GM21717 (cell line): ENCODE measurements around the gene NEUROG2.
A peak's percentile ranks its signal among the peaks of the same experiment; 100 is the strongest.

Experiments
- ATAC-seq: cut with Tn5 transposase; IDR thresholded peaks from one replicate; pipeline ENCODE4 v1.9.1; 2021; ENCODE audit warnings: mild to moderate bottlenecking, moderate library complexity; ENCODE audit not compliant: unreplicated experiment

The NEUROG2 gene

GRCh38 chr4:112521123-112522023 lies 5.4 kb upstream of the NEUROG2 start:
- peak; percentile 21 for ATAC-seq

- no peak for ATAC-seq
These were observed 4.7 kb upstream of the NEUROG2 start for GRCh38 chr4:112520598-112521122.

DNA sequence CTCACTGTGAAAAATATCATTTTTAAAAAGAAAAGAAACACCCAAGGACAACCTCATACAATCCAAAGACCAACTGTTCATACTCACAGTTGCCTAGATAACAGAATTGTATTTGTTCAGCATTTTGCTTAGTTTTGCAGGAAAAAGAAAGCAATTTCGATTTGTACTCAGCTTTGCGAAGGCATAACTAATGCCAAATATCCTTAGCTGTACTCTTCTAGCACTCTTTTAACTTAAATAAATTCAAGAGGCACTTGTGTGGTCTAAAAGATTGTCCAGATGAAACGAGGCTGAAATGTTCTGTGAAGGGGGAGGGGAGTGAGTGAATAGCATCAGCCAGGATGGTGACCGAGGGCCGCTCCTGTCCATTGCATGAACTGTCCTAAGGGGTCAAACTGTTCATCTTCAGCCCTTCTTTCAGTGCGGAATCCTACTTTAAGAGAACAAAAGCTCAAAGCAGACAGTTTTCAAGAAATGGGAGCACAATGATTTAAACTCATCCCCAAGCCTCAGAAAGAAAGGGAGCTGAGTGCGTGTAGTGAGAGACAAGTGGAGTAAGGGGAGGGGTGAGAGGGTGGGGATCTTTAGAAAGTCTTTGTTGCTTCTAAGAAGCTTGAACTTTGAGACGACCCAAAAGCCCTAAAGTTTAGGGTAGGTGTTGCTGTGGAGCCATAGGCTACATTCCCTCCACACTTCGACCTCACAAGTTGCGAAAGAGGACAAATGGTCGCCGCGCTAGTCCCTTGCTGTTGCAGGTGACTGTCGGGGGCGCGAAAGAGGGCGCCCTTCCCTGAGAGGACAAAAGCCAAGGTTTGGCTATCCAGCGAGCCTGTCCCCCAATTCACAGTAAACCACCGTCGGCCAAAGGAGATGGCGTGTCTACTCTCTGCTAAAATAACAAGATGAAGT lies 4.0 kb upstream of the NEUROG2 start:
- no peak for ATAC-seq

DNA sequence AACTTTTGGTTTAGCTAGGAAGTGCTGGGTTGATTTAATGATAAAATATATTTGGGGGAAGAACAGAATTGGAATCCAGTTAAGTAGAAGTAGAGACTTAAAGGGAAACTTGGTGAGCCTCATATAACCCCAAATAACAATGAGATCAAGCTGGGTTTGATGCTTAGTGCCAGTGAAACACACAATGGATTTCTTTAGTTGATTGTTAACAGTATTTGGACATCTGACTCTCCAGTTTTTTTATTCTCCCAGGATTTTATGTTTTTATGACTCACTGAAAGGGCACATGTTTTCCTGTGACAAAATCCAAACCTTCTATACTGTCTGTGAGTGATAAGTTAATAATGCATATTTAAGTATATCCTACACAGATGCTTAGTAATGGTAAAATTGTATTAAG lies 2.7 kb upstream of the NEUROG2 start:
- no peak for ATAC-seq

DNA sequence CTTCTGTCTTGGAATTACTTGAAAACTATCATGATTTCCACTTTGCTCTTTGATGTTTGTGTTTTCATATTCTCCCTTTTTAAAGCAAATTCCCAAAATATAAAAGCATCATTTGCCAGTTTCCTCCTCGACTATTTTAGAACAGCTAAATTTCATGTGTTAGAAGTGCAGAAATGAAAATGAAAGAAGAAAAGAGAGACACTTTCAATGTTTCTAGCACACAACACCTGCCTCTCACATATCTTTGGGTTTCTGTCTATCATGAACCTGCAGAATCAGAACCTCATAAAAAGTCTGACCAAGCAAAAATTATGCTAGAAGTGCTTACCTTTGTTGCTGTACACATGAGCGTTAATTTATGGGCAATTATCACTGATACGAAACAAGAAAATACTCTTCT lies 1.9 kb upstream of the NEUROG2 start:
- no peak for ATAC-seq

DNA sequence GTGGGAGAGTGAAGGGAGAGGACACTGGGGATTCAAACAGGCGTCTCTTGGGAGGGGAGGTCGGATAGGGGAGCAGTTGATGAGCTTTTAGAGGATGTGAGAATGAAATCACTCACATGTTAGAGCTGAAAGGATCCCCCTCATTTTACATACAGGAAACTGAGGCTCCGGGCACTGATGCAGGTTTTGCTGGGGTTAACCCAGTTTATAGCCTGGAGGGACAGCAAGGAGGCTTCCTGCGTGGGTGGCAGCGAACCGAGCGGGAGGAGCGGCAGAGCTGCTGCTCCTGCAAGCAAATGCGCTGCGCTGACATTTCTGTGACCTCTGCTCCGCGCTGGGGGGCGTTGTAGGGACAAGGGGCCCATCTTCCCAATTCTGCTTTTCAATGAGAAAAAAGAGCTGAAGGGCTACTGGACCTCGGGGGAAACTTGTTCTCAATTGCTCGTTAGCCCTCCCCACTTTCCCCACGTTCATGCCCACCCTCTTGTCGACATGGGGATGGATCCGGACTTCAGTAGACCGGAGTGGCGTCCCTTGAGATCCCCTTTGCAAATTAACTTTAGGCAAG lies 1.2 kb upstream of the NEUROG2 start:
- peak; percentile 25 for ATAC-seq

- peak; percentile 15 for ATAC-seq
These were observed 589 bp upstream of the NEUROG2 start for GRCh38 chr4:112516471-112517066.

GRCh38 chr4:112515198-112516065 lies 548 bp downstream of the NEUROG2 start:
- peak; percentile 47 for ATAC-seq

DNA sequence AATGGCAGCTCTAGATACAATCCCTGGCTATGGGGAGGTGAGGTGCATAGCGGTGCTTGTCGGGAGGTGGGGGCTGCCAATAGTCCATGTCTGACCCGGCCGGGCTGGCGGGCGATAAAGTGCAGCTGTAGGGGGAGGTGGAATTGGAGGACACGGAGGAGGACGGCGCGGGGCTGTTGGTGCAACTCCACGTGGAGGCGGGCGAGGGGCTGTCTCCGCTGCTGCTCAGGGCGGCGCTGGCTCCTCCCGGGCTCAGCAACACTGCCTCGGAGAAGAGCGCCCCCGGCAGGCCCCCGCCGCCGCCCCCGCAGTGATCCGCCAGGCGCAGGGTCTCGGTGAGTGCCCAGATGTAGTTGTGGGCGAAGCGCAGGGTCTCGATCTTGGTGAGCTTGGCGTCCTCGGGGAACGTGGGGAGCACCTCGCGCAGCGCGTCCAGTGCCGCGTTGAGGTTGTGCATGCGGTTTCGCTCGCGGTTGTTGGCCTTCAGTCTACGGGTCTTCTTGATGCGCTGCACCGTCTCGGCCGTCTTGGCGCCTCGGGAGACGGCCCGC lies 1.3 kb downstream of the NEUROG2 start:
- peak; percentile 17 for ATAC-seq

DNA sequence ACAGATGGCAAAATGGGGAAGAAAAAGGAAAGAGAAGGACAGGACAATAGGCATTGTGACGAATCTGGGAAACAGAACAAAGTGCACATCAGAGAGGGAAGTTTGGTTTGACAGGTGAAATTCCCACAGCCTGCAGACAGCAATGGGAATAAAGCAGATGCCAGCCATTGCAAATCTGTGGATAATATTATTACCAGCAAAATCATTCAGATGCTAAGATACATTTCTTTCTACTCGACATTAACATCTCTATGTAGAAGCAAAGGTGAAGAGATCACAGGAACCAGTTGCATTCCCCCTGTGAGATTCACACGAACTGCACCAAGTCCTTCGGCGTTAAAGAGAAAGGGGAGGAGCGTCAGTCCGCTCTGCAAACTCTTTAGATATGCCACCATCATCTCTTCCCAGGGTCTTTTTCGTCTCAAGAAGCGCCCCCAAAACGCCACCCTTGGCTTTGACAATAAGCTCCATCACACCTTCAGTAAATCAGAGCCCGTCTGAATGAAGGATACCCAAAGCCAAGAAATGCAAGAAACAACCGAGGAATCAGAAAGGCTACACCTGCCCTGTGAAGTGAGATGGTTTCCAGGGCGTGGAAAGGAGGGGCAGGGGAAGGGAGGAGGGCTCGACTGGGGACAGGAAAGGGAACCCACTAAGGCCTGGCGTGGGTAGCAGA lies 1.9 kb downstream of the NEUROG2 start:
- ATAC-seq, result peak; percentile 6

DNA sequence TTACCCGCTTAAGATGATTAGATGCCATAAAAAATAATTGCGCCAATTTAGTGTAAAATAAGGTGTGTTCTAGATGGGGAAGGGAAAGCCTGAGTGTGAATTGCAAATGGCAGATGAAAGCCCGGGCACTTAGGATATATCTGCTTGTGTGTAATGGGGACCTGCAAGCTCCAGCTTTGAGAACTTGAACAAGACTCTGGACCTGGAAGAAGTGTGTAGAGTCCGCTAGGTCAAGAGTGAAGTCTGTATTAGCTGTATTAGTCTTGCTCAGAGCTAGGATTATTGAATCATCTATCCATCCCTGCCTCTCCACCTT lies 4.2 kb downstream of the NEUROG2 start:
- no peak for ATAC-seq

DNA sequence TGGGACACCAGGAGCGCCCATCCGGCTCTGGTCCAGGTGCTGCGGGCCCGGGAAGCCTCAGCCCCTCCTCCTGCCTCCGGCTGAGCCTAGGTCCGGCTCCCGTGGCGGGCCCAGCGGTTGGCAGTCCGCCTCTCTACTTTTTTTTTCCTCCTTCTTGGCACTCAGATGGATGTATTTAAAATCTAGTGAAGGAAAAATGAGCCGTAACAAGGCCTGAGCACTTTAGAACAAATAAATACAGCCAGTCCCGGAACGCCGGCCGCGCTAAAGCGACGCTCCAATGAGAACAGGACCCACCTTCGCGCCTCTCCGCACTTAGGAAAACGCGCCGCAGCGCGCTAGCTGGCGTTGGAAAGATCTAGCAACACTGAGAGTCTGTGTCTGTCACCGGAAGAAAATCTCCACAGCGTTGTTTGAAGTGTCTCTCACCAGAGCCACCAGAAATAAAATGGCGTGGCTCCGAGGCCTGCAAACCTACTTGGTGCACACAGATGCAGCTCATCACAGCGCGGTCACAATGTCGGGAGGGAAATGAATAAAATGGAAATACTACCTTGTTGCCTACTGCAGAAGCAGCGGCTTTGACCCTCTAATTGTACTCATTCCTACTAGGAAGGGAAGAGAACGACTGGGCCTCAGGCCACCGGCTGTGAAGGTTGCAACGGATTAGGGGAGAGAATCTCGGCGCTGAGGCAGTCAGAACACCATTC lies 4.7 kb downstream of the NEUROG2 start:
- ATAC-seq, result no peak

DNA sequence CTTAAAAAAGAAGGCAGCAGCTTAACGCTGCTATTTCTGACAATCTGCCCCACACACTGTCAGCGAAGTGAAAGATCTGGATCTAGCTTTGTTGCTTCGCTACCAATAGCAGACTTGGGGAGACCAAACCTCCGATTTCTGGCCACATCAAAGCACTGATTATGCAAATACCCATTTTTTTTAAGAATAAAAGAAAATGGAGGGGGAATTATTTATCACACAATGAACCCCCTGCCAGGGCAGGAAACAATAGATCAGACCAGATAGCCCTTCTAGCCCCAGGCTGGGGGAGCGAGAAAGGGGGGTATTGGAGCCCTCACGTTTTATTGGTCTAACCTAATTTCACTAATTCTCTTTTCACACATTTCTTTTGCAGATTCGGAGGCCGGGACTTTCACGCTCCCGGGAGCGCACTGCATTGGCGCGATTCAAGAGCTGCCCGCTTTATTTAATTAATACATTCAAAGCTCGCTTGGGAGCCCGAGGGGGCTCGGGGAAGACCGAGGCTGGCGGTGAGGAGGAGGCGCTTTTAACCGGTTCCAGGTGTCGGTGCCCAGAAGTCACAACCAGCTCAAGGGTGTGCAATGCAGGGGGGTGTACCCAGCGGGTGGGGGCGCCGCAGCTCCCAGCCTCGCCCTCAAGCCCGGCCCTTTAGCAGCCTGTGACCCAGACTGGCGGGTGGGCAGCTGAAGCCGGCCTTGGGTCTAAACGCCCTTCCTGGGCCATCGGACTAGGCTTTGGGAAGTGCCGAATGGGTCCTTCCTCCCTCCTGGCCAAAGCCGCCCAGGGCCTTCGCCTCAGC lies 5.5 kb downstream of the NEUROG2 start:
- no peak for ATAC-seq

GRCh38 chr4:112509243-112510141 lies 6.5 kb downstream of the NEUROG2 start:
- no peak for ATAC-seq

DNA sequence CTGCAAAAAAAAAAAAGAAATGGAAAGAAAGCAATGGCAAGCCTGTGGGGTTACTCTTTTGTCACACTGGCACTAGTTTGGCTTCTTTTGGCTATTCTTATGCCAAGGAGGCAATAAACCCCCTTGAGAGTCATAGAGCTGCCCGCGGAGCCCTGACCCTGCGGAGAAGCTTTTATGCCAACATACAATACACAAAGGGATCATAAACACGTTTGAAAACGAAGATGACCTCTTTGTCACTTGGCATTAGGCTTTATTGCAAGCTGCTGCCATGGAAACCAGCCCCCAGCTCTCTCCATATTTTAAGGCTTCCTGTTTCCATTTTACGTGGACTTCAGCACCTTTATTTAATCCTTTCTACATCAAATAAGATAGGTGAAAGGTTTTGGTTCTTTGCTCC lies 7.6 kb downstream of the NEUROG2 start:
- no peak for ATAC-seq

- ATAC-seq, result no peak
These were observed 11.2 kb downstream of the NEUROG2 start for GRCh38 chr4:112504807-112505206.

DNA sequence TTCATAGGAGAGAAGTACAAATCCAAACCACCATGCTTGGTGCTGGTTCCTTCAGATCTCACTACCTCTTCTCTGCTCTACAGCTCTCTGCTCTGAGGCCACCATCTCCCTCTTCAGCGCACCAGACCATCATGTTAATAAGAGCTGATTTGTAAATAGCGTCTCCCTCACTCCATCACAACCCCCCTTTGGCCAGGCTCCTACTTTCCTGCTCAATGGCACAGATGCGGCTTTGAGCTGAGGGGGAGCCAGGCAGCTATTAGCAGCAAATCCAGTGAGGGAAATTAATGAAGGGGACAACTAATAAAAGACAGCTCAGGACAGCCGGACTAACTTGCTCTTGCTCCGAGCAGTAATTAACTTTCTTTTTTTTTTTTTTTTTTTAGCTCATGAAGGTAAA lies 13.1 kb downstream of the NEUROG2 start:
- ATAC-seq, result no peak
